PC-9 (cell line): ENCODE measurements around the gene MMP15.

ENCODE experiments used
- EZH2 ChIP-seq: fragments of 200-600 bp; sonication (generic); IDR thresholded peaks from 2 replicates; pipeline ENCODE4 v1.8.0; 2017; ENCODE audit warnings: antibody characterized with exemption, low read depth
- TF ChIP-seq, protein P1 (sequence below): fragments of 200-600 bp; sonication (generic); conservative IDR thresholded peaks from 2 replicates; pipeline ENCODE4 v1.6.1; 2017; ENCODE audit warnings: mixed run types, antibody characterized with exemption, mild to moderate bottlenecking, moderate library complexity

DNA sequence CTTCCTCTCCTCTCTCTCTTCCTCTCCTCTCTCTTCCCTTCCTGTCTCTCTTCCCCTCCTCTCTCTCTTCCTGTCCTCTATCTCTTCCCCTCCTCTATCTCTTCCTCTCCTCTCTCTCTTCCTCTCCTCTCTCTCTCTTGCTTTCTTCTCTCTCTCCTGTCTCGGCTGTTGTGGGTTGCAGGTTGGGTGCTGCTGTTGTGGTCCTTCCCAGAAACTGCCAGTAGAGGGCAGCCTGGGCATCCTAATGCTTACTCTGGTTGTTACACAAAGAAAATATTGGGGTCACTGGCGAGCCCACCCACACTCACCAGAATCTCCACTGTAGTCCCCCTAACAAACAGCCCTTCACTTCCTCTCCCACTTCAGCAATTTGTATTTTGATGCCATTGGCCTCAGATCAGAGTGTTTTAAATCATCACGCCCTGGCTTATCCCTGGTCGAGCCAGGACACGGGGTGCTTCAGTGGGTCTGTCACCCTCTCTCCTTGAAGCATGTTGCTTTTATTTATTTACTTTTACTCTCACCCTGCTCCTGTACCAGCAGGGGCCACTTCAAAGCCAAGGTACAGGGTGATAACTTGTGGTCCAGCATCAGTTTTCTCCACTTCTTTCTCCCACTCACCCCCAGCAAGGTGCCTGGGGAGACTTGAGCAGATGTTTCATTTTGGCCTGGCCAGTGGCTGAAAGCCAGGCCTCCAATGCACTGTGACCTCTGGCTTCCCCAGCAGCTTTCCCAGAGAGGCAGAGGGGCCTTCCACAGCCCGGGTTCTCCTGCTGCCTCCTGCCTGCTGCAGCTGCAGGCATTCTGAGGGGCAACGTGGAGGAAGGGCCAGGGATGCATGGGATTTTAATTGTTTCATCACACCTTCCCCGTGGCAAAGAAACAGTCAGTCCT is 4.7 kb upstream of the MMP15 start:
- TF ChIP-seq, protein P1, sequence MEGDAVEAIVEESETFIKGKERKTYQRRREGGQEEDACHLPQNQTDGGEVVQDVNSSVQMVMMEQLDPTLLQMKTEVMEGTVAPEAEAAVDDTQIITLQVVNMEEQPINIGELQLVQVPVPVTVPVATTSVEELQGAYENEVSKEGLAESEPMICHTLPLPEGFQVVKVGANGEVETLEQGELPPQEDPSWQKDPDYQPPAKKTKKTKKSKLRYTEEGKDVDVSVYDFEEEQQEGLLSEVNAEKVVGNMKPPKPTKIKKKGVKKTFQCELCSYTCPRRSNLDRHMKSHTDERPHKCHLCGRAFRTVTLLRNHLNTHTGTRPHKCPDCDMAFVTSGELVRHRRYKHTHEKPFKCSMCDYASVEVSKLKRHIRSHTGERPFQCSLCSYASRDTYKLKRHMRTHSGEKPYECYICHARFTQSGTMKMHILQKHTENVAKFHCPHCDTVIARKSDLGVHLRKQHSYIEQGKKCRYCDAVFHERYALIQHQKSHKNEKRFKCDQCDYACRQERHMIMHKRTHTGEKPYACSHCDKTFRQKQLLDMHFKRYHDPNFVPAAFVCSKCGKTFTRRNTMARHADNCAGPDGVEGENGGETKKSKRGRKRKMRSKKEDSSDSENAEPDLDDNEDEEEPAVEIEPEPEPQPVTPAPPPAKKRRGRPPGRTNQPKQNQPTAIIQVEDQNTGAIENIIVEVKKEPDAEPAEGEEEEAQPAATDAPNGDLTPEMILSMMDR = peak; percentile 96
- no peak for TF ChIP-seq EZH2
